BJ (cell line): ENCODE measurements around the gene LRP3. TPM values are rescaled to one million over a fixed set of nuclear protein-coding genes. Genes with fewer than 3 reads are reported as not detected.

ENCODE experiments used
- CTCF ChIA-PET: fragments of 350-600 bp; formaldehyde crosslinking; extraction: SDS; loops from one replicate; lab custom pipeline; 2021; ENCODE audit warnings: antibody characterized with exemption, inconsistent platforms; lab: Yijun Ruan, JAX
- POLR2A ChIA-PET: fragments of 300-600 bp; sonication (Branson Sonifier 250); formaldehyde crosslinking; extraction: SDS; loops from one replicate; lab custom pipeline; 2021; ENCODE audit warnings: antibody characterized with exemption; lab: Charles Lee
- DNase-seq: peaks from one replicate; pipeline ENCODE4 v3.0.0-alpha.2; 2011; ENCODE audit warnings: low read depth
- H3K27me3 ChIP-seq: 2 replicates; pipeline ENCODE4 v1.6.0; 2011; ENCODE audit warnings: low read length; ENCODE audit not compliant: control insufficient read depth, insufficient read depth
- H3K36me3 ChIP-seq: 2 replicates; pipeline ENCODE4 v1.5.1; 2011; ENCODE audit warnings: low read length; ENCODE audit not compliant: control insufficient read depth, insufficient read depth
- H3K4me3 ChIP-seq: 2 replicates; pipeline ENCODE4 v1.5.1; 2011; ENCODE audit warnings: low read depth, mild to moderate bottlenecking, control low read depth, low read length
- CTCF ChIP-seq: IDR thresholded peaks from 2 replicates; pipeline ENCODE4 v1.5.1; 2011; ENCODE audit warnings: low read depth, mild to moderate bottlenecking, control low read depth, inconsistent platforms, low read length, moderate library complexity; ENCODE audit not compliant: insufficient read depth
- polyA plus RNA-seq: library from polyadenylated mRNA; depleted of rRNA; stranded (reverse); fragments of >200 nt; gene quantifications from 2 replicates; pipeline ENCODE4 v1.2.3, GENCODE V29; 2011

Gene LRP3
- polyA plus RNA-seq, 1 experiment = 16.1 TPM

- CTCF ChIA-PET = interaction anchor here (0.6 to 14.9 kb wide), 25 partner anchors 10 to 575 kb away, joined by 3 to 405 read pairs (median 4); partner anchors contain the start of gene CEBPA
- POLR2A ChIA-PET = no interaction called here
- H3K4me3 ChIP-seq = no peak overlapping the region
- H3K27me3 ChIP-seq = peaks cover 7% of the 10 kb centered on the region; the same call in 1 of the 2 replicates
- no peaks in the 10 kb centered on the region for H3K36me3 ChIP-seq
- DNase-seq = no peak
- peak; percentile 68 for TF ChIP-seq CTCF
These were observed 47.5 kb downstream of the LRP3 start for GRCh38 chr19:33241530-33242101.

GRCh38 chr19:33242131-33242530 lies 48.0 kb downstream of the LRP3 start:
- TF ChIP-seq CTCF = no peak
- POLR2A ChIA-PET = no interaction called here
- no peak overlapping the region for H3K4me3 ChIP-seq
- no peak for DNase-seq
- H3K36me3 ChIP-seq = no peaks in the 10 kb centered on the region
- CTCF ChIA-PET = interaction anchor here (0.6 to 14.9 kb wide), 18 partner anchors 11 to 529 kb away, joined by 3 to 405 read pairs (median 4); partner anchors contain the start of gene CEBPA
- H3K27me3 ChIP-seq = peaks cover 7% of the 10 kb centered on the region; the same call in 1 of the 2 replicates

GRCh38 chr19:33242911-33243310 lies 48.8 kb downstream of the LRP3 start:
- H3K4me3 ChIP-seq = no peak overlapping the region
- peaks cover 7% of the 10 kb centered on the region; the same call in 1 of the 2 replicates for H3K27me3 ChIP-seq
- no peak for DNase-seq
- ChIA-PET POLR2A (no interaction called here), CTCF (interaction anchor here (0.8 to 14.9 kb wide), 6 partner anchors 8 to 529 kb away, joined by 3 to 405 read pairs (median 8); no protein-coding TSS in a partner anchor)
- no peaks in the 10 kb centered on the region for H3K36me3 ChIP-seq
- no peak for TF ChIP-seq CTCF

GRCh38 chr19:33245948-33246708 lies 52.0 kb downstream of the LRP3 start:
- no peak overlapping the region for H3K4me3 ChIP-seq
- TF ChIP-seq CTCF = peak; percentile 62
- peaks cover 7% of the 10 kb centered on the region; the same call in 1 of the 2 replicates for H3K27me3 ChIP-seq
- ChIA-PET CTCF (interaction anchor here (0.7 to 14.9 kb wide), 10 partner anchors 9 to 550 kb away, joined by 3 to 405 read pairs (median 4); partner anchors contain the start of gene CEBPA), POLR2A (no interaction called here)
- H3K36me3 ChIP-seq = no peaks in the 10 kb centered on the region
- DNase-seq = no peak

- DNase-seq = no peak
- ChIA-PET CTCF (interaction anchor here (0.9 to 14.9 kb wide), 5 partner anchors 11 to 549 kb away, joined by 3 to 405 read pairs (median 7); partner anchors contain the start of gene CEBPA), POLR2A (no interaction called here)
- TF ChIP-seq CTCF = no peak
- Histone ChIP-seq H3K4me3 (no peak overlapping the region), H3K36me3 (no peaks in the 10 kb centered on the region), H3K27me3 (peaks cover 7% of the 10 kb centered on the region; the same call in 1 of the 2 replicates)
These were observed 52.7 kb downstream of the LRP3 start for GRCh38 chr19:33246709-33247440.
